Measurements from ENCODE around the gene CORO7.

DNA sequence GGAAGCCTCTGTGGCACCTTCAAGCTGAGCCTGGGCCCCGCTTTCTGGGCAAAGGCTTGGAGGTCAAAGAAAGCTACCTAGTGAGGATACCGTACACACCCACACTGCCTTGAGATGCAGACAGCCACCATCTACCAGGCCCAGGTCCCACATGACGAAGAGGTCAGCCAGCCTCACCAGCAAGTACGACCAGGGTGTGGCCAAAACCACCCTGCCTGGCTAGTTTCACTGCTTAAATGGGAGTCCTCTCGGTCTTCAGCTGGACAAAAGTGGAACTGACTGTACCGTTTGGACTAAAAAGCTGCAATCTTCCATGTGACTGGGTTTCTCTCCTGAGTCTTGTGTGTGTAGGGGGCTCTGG is 23.2 kb downstream of the CORO7 start:
- TF ChIP-seq, protein P1, sequence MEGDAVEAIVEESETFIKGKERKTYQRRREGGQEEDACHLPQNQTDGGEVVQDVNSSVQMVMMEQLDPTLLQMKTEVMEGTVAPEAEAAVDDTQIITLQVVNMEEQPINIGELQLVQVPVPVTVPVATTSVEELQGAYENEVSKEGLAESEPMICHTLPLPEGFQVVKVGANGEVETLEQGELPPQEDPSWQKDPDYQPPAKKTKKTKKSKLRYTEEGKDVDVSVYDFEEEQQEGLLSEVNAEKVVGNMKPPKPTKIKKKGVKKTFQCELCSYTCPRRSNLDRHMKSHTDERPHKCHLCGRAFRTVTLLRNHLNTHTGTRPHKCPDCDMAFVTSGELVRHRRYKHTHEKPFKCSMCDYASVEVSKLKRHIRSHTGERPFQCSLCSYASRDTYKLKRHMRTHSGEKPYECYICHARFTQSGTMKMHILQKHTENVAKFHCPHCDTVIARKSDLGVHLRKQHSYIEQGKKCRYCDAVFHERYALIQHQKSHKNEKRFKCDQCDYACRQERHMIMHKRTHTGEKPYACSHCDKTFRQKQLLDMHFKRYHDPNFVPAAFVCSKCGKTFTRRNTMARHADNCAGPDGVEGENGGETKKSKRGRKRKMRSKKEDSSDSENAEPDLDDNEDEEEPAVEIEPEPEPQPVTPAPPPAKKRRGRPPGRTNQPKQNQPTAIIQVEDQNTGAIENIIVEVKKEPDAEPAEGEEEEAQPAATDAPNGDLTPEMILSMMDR (conservative IDR thresholded peaks at IDR 0.05; ENCODE audit: low read depth, low read length), result no peak
- no peak for TF ChIP-seq EZH2 (IDR thresholded peaks at IDR 0.05; ENCODE audit: low read length, unreplicated experiment)
- TF ChIP-seq EZH2phosphoT487 (IDR thresholded peaks at IDR 0.05; ENCODE audit: borderline replicate concordance, low read length), result no peak
